Measurements from ENCODE around the gene HDAC4. TPM values are rescaled to one million over a fixed set of nuclear protein-coding genes. Genes with fewer than 3 reads are reported as not detected.

Gene HDAC4
- total RNA-seq, 1 experiment from 2014 or later, result 40.1 TPM

DNA sequence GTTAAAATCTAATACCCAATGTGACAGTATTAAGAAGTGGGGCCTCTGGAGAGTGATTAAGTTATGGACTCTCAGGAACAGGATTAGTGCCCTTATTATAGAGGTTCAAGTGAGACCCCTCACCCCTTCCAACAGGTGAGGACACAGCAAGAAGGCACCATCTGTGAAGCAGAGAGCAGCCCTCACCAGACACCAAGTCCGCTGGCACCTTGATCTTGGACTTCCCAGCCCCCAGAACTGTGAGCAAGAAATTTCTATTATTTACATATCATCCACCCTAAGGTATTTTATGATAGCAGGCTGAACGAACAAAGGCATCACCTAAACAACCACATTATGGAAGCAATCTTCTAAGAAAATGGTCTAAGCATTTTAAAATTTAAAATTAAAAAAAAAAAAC lies 59.0 kb downstream of the HDAC4 start:
- BruUV-seq (replicated peaks), result no TSS peak
- in situ Hi-C loops (cut with HindIII; ENCODE audit: low pct_unique_long_range_greater_than_20kb, low sequenced_read_pairs), result no loop called here
- Histone ChIP-seq H3K27me3 (ENCODE audit: control insufficient read depth, insufficient read depth, low read length) (no peaks in the 10 kb centered on the region), H3K27ac (ENCODE audit: low read length) (no peak overlapping the region), H3K36me3 (ENCODE audit: control insufficient read depth, insufficient read depth, low read length) (no peaks in the 10 kb centered on the region), H3K9me3 (ENCODE audit: control insufficient read depth, insufficient read depth, low read depth, low read length) (no peaks in the 10 kb centered on the region), H3K4me1 (ENCODE audit: control insufficient read depth, insufficient read depth, low read length) (no peaks in the 10 kb centered on the region), H3K4me3 (ENCODE audit: low read depth in 2 of 2, low read length in 2 of 2) (no peak overlapping the region)
- DNase-seq (ENCODE audit: low read depth, low spot score) (no peak), ATAC-seq (no peak)
- ChIA-PET POLR2A (no interaction called here), CTCF (no interaction called here)
- intact Hi-C loops (cut with micrococcal nuclease; ENCODE audit: unreplicated experiment), result no loop called here
- TF ChIP-seq POLR2AphosphoS5 (IDR thresholded peaks at IDR 0.05; ENCODE audit: low read depth, low read length) (no peak), SIN3A (IDR thresholded peaks at IDR 0.05; ENCODE audit: borderline replicate concordance, insufficient read depth, low read depth, low read length) (no peak), TCF7L2 (IDR thresholded peaks at IDR 0.05; ENCODE audit: low read depth, low read length) (no peak), CTCF (IDR thresholded peaks at IDR 0.05) (no peak)
- TF ChIP-seq, protein P1, sequence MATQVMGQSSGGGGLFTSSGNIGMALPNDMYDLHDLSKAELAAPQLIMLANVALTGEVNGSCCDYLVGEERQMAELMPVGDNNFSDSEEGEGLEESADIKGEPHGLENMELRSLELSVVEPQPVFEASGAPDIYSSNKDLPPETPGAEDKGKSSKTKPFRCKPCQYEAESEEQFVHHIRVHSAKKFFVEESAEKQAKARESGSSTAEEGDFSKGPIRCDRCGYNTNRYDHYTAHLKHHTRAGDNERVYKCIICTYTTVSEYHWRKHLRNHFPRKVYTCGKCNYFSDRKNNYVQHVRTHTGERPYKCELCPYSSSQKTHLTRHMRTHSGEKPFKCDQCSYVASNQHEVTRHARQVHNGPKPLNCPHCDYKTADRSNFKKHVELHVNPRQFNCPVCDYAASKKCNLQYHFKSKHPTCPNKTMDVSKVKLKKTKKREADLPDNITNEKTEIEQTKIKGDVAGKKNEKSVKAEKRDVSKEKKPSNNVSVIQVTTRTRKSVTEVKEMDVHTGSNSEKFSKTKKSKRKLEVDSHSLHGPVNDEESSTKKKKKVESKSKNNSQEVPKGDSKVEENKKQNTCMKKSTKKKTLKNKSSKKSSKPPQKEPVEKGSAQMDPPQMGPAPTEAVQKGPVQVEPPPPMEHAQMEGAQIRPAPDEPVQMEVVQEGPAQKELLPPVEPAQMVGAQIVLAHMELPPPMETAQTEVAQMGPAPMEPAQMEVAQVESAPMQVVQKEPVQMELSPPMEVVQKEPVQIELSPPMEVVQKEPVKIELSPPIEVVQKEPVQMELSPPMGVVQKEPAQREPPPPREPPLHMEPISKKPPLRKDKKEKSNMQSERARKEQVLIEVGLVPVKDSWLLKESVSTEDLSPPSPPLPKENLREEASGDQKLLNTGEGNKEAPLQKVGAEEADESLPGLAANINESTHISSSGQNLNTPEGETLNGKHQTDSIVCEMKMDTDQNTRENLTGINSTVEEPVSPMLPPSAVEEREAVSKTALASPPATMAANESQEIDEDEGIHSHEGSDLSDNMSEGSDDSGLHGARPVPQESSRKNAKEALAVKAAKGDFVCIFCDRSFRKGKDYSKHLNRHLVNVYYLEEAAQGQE (IDR thresholded peaks at IDR 0.05; ENCODE audit: insufficient read depth in 1 of 2, low read depth in 2 of 2, low read length in 1 of 2), result no peak

- Histone ChIP-seq H3K4me1 (ENCODE audit: control insufficient read depth, insufficient read depth, low read length) (no peaks in the 10 kb centered on the region), H3K27me3 (ENCODE audit: control insufficient read depth, insufficient read depth, low read length) (no peaks in the 10 kb centered on the region), H3K4me3 (ENCODE audit: low read depth in 2 of 2, low read length in 2 of 2) (no peak overlapping the region), H3K27ac (ENCODE audit: low read length) (no peak overlapping the region), H3K36me3 (ENCODE audit: control insufficient read depth, insufficient read depth, low read length) (no peaks in the 10 kb centered on the region), H3K9me3 (ENCODE audit: control insufficient read depth, insufficient read depth, low read depth, low read length) (no peaks in the 10 kb centered on the region)
- in situ Hi-C loops (cut with HindIII; ENCODE audit: low pct_unique_long_range_greater_than_20kb, low sequenced_read_pairs), result no loop called here
- POLR2A ChIA-PET, result no interaction called here
- CTCF ChIA-PET, result no interaction called here
- TF ChIP-seq POLR2AphosphoS5 (IDR thresholded peaks at IDR 0.05; ENCODE audit: low read depth, low read length), result no peak
- TF ChIP-seq, protein P1 (IDR thresholded peaks at IDR 0.05; ENCODE audit: insufficient read depth in 1 of 2, low read depth in 2 of 2, low read length in 1 of 2), result no peak
- no peak for TF ChIP-seq SIN3A (IDR thresholded peaks at IDR 0.05; ENCODE audit: borderline replicate concordance, insufficient read depth, low read depth, low read length)
- TF ChIP-seq TCF7L2 (IDR thresholded peaks at IDR 0.05; ENCODE audit: low read depth, low read length), result no peak
- TF ChIP-seq CTCF (IDR thresholded peaks at IDR 0.05), result no peak
- intact Hi-C loops (cut with micrococcal nuclease; ENCODE audit: unreplicated experiment), result no loop called here
- DNase-seq (ENCODE audit: low read depth, low spot score) (no peak), ATAC-seq (no peak)
- no TSS peak for BruUV-seq (replicated peaks)
Measured at GRCh38 chr2:239341146-239341732, 59.6 kb downstream of the HDAC4 start.
